Measurements from ENCODE around the gene PHRF1. TPM values are rescaled to one million over a fixed set of nuclear protein-coding genes. Genes with fewer than 3 reads are reported as not detected.

Gene PHRF1
- total RNA-seq, 1 donor from 2014 or later = 27.3 TPM

DNA sequence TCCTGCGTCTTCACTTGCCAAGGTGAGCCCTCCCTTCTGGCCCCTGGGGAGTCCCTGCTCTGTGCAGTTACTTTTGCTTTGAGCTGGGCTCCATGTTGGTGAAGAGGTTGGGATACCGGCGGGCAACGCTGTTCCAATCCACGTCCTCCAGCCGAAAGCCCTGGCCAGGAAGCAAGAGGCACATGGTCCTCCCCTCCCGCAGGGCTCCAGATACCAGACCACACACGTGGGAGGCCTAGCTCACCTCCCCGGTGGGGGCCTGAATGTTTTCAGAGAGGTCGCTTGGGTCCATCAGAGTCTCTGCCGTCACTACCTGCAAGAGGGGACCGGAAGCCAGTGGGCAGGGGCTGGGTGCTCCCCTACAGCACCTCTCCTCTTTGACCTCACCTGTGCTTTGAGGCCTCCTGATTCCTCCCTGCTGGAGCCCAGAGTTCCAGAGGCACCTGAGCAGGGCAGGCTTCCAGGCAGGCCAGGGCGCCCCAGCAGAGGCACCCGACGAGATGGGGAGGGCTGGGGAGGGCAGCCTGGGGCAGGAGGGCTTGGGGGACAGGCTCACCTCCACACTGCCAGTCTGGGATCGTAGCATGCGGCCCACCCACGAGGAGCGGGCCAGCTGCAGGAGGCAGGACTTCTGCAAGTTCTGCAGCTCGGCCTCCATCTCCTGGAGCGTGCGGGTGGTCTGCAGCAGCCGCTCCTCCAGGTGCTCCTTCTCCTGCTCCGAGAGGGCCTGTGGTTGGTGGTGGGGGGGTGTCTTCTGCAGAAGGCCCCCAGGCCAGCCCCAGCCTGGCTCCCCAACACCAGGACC is 18.7 kb upstream of the PHRF1 start:
- DNase-seq = no peak

DNA sequence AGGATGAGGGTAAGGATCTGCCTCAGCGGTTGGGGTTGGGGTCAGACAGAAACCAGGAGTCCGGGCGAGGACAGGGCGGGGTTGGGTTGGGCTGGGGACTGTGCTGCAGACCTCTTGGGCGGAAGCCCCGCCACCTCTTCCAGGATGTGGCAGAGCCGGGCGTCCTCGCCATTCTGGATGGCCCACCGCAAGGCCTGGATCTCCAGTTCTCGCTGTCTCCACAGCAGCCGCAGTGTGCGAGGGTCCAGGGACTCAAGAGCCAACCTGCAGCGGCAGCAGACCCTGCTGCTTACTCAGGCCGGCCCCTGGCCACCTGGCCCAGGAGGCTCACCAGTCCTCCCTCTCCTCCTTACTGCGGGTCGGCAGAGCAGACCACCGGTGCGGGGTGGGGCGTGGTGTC is 17.8 kb upstream of the PHRF1 start:
- DNase-seq = no peak

DNA sequence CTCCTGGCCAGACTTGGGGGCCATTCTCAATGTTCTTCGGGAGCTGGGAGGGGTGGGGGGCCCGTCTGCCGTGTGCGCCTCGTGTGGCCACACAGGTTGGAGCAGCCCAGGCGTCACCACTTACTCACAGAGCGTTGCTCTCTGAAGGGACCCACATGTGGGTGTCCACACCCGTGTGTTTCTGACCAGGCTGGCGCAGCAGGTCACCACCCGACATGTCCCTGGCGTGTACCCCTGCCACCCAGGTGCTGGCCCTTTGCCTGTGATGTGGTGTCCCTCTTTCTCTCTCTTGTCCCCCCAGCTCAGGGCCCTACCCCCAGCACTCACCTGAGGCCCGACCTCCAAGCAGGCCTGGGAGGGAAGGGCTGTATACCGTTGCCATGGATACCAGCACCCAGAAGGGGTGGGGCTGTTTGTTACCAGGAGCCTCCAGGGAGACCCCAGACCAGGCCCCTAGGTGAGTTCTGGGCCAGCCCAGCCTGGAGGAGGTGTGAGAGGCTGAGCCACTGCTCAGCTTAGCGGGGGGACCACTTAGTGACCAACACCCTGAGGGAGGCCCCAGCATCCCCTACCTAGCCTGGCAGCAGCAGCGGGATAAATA is 17.1 kb upstream of the PHRF1 start:
- no peak for DNase-seq

- DNase-seq = no peak
Observed at GRCh38 chr11:559712-560304, 16.5 kb upstream of the PHRF1 start.

DNA sequence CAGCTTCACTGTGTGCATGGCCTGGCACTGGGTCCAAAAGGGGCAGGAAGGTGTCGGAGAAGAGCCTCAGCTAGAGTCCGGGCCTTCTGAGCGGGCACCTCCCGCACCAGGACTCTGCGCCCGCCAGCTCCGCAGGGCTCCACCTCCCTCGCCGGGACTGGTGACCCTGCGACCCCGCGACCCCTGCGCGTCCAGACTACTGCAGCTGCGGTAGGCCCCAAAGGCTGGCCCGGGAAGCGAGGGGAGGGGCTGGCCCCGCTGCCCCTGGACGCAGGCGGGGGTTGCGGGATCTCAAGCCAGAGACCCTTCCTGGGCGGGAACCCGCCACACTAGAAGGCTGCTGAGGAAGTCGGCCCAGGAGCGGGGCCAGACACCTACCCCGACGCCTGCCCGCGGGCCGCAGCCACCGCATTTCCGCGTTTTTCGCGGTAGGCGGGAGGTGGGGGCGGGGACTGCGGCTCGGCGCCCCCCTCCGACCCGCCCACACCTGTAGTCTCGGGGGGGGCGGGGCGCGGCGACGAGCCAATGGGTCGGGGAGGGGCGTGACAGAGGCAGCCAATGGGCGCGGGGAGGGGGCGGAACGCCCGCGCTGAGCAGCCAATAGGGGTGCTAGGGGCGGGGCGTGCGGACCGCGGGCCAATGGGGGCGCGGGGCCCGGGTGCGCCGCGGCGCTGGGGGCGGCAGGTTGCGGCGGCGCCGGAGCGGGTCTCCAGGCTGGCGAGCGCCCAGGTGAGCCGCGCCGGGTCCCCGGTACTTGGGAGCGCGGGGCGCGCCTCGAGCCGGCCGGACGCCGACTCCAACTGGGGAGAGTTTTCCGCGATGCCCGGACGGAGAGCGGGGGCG is 15.7 kb upstream of the PHRF1 start, which contains the start of the genes LMNTD2 and RASSF7:
LMNTD2 (minus strand) TSS at position 434 of the 843 bp plus-strand sequence; CDS start at position 412, 22 bp downstream.
RASSF7 (plus strand) TSS at position 666 of the 843 bp plus-strand sequence. CDS start 799 bp downstream, outside the sequence.
- DNase-seq = peak; percentile 85

DNA sequence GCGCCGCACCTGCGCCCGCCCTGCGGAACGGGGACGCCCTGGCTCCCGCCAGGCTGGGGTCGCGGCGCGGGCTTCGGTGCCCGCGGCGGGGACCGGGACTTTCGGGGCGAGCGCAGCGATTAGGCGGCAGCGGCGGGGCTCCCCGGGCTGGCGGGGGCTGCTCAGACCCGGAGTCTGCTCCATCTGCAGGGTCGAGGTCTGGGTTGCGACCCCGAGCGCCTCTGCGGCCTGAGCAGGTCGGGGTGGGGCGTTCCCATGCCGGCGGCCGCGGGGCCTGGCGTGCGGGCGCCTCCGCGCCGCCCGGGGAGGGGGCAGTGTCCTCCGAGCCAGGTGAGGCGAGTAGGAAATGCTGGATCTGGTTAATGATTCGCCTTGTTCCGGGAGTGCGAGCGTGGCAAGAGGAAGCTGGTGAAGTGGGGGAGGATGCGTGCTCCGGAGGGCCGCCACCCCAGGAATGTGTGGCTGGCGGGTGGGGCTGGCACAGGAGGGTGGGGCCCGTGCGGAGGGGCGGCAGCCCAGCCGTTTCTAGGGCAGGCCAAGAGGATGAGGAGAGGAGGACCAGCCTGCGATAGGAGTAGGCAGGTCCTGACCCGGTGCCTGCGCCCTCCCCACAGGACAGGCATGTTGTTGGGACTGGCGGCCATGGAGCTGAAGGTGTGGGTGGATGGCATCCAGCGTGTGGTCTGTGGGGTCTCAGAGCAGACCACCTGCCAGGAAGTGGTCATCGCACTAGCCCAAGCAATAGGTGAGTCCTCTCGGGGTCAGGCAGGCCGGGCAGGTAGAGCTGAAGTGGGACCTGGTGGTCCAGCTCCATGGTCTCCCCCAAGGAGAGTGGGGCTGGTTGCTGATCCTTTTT is 14.9 kb upstream of the PHRF1 start:
- DNase-seq = no peak

DNA sequence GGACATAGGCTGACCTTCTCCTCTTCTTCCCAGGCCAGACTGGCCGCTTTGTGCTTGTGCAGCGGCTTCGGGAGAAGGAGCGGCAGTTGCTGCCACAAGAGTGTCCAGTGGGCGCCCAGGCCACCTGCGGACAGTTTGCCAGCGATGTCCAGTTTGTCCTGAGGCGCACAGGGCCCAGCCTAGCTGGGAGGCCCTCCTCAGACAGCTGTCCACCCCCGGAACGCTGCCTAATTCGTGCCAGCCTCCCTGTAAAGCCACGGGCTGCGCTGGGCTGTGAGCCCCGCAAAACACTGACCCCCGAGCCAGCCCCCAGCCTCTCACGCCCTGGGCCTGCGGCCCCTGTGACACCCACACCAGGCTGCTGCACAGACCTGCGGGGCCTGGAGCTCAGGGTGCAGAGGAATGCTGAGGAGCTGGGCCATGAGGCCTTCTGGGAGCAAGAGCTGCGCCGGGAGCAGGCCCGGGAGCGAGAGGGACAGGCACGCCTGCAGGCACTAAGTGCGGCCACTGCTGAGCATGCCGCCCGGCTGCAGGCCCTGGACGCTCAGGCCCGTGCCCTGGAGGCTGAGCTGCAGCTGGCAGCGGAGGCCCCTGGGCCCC is 14.1 kb upstream of the PHRF1 start:
- no peak for DNase-seq

DNA sequence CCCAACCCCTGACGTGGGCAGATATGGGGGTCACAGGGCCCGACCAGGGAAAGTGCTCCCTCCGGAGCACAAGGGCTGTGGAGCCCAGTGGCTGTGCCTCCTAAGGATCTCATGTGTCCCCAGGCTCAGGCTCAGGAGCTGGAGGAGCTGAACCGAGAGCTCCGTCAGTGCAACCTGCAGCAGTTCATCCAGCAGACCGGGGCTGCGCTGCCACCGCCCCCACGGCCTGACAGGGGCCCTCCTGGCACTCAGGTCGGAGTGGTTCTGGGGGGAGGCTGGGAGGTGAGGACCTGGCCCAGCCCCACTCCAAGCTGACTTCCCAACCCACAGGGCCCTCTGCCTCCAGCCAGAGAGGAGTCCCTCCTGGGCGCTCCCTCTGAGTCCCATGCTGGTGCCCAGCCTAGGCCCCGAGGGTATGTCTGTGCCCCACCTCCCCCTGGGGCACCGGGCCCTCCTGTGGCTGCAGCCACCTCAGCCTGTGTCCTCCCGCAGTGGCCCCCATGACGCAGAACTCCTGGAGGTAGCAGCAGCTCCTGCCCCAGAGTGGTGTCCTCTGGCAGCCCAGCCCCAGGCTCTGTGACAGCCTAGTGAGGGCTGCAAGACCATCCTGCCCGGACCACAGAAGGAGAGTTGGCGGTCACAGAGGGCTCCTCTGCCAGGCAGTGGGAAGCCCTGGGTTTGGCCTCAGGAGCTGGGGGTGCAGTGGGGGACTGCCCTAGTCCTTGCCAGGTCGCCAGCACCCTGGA is 13.0 kb upstream of the PHRF1 start:
- DNase-seq = no peak

DNA sequence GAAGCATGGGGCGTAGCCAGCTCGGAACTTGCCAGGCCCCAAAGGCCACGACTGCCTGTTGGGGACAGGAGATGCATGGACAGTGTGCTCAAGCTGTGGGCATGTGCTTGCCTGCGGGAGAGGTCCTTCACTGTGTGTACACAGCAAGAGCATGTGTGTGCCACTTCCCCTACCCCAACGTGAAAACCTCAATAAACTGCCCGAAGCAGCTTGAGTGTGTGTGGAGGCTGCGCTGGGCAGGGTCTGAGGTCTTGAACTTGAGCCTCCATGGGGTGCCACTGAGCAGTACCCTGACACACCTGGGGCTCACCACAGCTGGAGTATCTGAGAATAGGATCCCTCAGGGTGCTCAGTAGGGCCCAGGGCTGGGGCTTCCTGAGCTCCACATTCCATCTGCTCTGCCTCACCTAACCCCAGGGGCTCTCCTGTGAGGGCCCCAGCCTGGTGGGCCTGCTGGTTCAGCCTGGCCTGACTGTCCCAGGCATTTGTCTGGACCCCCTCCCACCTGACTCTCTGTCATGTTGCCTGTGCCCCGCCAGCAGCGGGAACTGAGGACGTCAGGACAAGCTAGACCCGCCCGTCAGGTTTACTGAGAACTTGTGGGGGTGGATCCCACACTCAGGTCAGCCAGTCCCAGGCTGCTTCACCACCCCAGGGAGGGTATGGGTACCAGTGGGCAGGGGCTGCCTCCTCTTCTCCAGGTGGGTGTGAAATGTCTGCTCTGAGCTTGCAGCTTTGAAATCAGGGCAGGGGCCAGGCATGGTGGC is 12.3 kb upstream of the PHRF1 start:
- no peak for DNase-seq

DNA sequence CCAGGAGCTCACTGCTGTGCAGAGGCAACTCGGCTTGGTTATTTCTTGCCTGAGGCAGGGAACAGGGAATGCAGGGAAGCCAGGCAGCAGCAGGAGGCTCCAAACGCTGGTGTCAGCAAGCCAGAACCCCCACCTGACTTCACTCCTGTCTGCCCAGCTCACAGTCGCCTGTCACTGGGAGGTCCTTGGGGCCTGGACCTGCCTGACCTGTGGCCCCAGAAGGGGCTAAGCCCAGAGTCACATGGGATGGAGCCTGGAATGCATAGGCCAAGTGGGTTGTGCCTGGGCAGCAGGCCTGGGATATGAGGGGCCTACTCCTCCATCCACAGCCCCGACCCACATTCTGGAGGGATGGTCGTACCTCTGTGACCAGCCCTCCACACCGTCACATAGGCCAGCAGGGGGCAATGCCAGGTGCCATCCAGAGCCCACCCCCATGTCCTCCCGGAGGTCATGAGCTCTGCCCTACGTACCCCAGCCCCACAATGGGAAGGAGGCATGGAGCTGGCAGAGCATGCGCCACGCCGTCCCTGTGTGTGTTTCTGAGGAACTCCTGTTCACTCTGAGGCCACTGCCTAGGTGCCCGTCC is 10.3 kb upstream of the PHRF1 start:
- no peak for DNase-seq

GRCh38 chr11:567011-567628 is 9.2 kb upstream of the PHRF1 start:
- no peak for DNase-seq

GRCh38 chr11:567629-568292 is 8.5 kb upstream of the PHRF1 start:
- no peak for DNase-seq

DNA sequence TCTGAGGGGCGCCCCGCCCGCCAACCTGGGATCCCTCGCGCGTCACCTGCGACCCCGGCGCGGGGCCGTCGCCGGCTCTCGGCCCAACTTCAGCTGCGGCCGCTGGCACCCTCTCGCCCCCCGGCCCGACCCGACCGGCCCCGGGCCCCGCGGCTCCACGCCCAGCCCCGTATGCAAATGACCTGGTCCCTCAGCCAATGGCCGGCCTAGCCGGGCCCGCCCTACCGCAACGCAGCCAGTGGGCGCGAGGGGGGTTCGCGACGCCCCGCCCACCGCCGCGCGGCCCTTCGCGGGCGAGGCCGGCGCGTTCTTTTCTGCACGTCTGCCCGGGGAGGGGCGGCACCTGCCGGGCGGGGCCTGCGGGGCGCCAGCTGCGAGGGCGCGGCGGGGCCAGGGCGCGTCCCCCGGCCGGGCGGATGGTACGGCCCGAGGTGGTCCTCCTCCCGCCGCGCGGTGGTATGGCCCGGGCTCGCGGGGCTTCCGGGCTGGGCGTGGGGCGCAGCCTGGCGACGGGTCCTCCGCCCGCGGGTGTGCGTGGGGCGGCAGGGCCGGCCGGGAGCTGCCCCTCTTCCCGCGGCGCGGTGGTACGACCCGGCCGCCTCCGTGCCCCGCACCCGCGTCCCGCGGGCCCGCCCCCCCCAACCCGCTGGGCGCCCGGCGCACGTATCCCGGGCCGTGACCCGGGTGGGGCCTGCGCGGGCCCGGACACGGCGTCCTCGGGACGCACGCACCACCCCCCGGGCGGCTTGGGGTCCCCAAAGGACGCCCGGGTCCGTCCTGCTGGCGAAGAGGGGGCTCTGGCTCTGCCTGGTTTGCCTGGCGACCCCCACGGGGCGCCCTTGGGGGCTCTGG is 7.7 kb upstream of the PHRF1 start:
- DNase-seq = peak; percentile 88

- no peak for DNase-seq
Observed at GRCh38 chr11:569158-569885, 6.9 kb upstream of the PHRF1 start.

GRCh38 chr11:571802-572185 is 4.5 kb upstream of the PHRF1 start:
- DNase-seq = no peak

DNA sequence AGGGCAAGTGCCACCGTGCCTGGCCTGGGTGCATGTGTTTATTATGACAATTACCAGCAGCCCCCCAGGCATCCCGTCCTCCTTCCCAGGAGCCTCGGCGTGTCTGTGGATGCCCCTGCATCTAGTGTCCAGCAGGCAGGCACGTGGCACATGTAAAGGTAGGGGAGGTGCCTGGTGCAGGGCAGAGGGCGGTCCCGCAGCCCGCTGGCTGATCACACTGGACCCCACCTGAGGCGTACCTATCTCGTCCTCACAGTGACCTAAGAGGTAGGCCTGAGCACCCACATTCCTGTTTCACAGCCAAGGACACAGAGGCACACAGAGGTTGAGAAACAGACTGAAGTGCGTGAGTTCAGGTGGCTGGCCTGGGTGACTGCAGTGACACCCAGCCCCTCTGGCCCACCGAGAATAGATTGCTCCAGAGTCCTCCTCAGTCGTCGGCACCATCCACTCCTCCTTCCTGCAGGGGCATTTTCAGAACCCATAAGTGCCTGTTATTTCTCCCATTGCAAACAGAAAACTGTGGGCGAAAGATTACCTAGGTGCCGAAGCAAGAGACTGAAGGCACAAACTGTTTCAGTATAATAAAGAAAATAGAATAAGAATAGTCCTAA is 3.0 kb upstream of the PHRF1 start:
- DNase-seq = no peak

All from occipital lobe (tissue), 2 donors.